Immature natural killer cell (primary cell): ENCODE data around the gene PIK3C2G. TPM values are rescaled to one million over a fixed set of nuclear protein-coding genes. Genes with fewer than 3 reads are reported as not detected.

Experiments
- DNase-seq, 3 donors: peaks; one replicate each; pipeline ENCODE4 v3.0.0; 2022; ENCODE audit warnings: mixed read lengths in 1 of 3
- H3K27ac Mint-ChIP-seq, 6 donors: one replicate each; pipeline ENCODE4 v1.8.0; 2020; ENCODE audit warnings: mixed read lengths in 6 of 6, mild to moderate bottlenecking in 5 of 6, inconsistent platforms in 4 of 6, moderate library complexity in 3 of 6
- H3K27me3 Mint-ChIP-seq, 3 donors: one replicate each; pipeline ENCODE4 v1.8.0; 2020 to 2021; ENCODE audit warnings: low read depth in 3 of 3, mild to moderate bottlenecking in 3 of 3, mixed read lengths in 3 of 3, moderate library complexity in 3 of 3, inconsistent platforms in 1 of 3
- H3K36me3 Mint-ChIP-seq, 3 donors: one replicate each; pipeline ENCODE4 v1.8.0; 2020; ENCODE audit warnings: mixed read lengths in 3 of 3, inconsistent platforms in 2 of 3, mild to moderate bottlenecking in 2 of 3
- H3K4me1 Mint-ChIP-seq, 2 donors: one replicate each; pipeline ENCODE4 v1.8.0; 2020; ENCODE audit warnings: inconsistent platforms in 2 of 2, mild to moderate bottlenecking in 2 of 2, mixed read lengths in 2 of 2, moderate library complexity in 1 of 2
- H3K4me3 Mint-ChIP-seq, 5 donors: one replicate each; pipeline ENCODE4 v1.8.0; 2020; ENCODE audit warnings: mild to moderate bottlenecking in 5 of 5, mixed read lengths in 5 of 5, inconsistent platforms in 3 of 5, moderate library complexity in 3 of 5
- H3K9me3 Mint-ChIP-seq, 6 donors: one replicate each; pipeline ENCODE4 v1.8.0; 2020; ENCODE audit warnings: mild to moderate bottlenecking in 6 of 6, mixed read lengths in 6 of 6, inconsistent platforms in 4 of 6, moderate library complexity in 3 of 6
- polyA plus RNA-seq, 3 donors: library from polyadenylated mRNA; unstranded; fragments of 300-500 nt; fragmentation: Illumina TruSeq; gene quantifications; one replicate each; pipeline ENCODE4 v1.2.3, GENCODE V29; 2021

Gene PIK3C2G
- polyA plus RNA-seq, 3 donors from 2014 or later = not detected

DNA sequence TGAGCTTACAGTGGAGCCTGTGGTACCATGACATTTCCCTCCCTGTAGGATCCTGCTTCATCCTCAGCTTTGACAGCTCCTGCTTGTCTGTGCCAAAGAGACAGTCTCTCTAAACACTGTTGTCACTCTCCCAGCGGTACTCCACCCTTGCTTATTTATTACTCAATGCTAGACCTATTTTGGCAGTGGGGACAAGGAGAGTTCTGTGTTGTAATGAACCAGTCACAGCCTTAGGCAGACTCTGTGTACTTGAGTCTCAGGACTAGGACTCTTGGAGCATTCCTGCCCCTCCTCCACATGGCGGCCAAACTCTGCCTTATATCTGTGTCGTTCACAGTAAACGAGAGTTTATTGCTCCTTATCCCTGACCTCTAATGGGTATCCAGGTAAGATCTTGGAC lies 70.9 kb downstream of the PIK3C2G start:
- H3K4me3 Mint-ChIP-seq = no peak overlapping the region
- H3K4me1 Mint-ChIP-seq = no peaks in the 10 kb centered on the region
- H3K9me3 Mint-ChIP-seq = peaks cover 4 to 25% (median 12%) of the 10 kb centered on the region in 6 donors

DNA sequence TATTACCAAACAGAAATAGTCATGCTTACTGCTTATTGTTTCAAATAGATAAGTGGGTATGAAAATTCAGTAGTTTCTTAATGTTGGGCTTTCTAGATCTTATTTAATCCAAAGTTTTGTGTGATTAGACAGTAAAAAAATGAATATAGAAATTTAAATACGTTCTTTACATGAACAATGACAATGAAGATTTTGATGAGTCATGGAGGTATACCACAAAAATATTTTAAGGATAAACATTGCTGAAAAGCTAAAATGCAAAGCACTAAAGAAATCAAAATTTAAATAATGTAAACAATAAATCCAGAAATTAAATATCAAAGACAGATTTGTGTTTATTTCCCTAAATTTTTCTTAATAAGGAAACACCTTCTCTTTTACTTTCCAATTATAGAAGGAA lies 78.3 kb downstream of the PIK3C2G start:
- peaks cover 5 to 52% (median 14%) of the 10 kb centered on the region in 6 donors for H3K9me3 Mint-ChIP-seq
- no peaks in the 10 kb centered on the region for H3K4me1 Mint-ChIP-seq
- no peak overlapping the region for H3K4me3 Mint-ChIP-seq

More for the DNA sequence above, 70.9 kb downstream of the PIK3C2G start:
- Mint-ChIP-seq H3K27ac (no peak overlapping the region), H3K36me3 (no peaks in the 10 kb centered on the region), H3K27me3 (no peaks in the 10 kb centered on the region)
- no peak for DNase-seq

DNA sequence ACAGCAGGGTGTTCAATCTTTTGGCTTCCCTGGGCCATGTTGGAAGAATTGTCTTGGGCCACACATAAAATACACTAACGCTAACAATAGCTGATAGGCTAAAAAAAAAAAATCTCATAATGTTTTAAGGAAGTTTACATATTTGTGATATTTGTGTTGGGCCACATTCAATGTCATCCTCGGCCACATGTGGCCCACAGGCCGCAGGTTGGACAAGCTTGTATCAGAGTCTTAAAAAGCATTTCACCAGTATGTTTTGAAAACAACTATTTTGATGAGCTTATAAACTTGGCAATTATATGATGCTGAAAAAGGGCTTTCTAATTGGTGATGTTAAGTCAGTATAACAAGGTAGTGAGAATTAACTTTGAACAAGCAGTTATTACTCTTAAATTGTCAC lies 78.9 kb downstream of the PIK3C2G start:
- DNase-seq = no peak
- H3K4me1 Mint-ChIP-seq = no peaks in the 10 kb centered on the region
- no peaks in the 10 kb centered on the region for H3K27me3 Mint-ChIP-seq
- H3K36me3 Mint-ChIP-seq = no peaks in the 10 kb centered on the region
- H3K4me3 Mint-ChIP-seq = no peak overlapping the region
- no peak overlapping the region for H3K27ac Mint-ChIP-seq
- peaks cover 3 to 47% (median 12%) of the 10 kb centered on the region in 6 donors for H3K9me3 Mint-ChIP-seq

More for the DNA sequence above, 78.3 kb downstream of the PIK3C2G start:
- no peak for DNase-seq
- Mint-ChIP-seq H3K27me3 (no peaks in the 10 kb centered on the region), H3K27ac (no peak overlapping the region), H3K36me3 (no peaks in the 10 kb centered on the region)

DNA sequence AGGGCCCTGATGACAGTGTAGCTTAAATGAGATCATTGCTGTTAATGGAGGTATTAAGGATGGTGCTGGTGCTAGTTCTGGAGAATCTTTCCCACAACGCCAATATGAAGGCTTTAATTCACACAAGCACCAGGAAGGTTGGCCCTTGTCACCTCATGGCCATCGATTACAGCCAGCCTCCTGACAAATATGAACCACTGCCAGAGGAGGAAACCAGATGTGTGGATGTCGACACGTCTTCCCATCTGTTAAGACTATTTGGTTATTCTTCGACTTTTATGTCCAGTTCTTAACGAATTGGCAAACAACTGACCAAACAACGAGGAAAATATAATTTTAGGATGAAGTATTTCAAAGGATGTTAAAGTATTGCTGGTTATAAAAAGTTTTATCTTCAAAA lies 79.5 kb downstream of the PIK3C2G start:
- DNase-seq = no peak
- Mint-ChIP-seq H3K27ac (no peak overlapping the region), H3K36me3 (no peaks in the 10 kb centered on the region), H3K27me3 (no peaks in the 10 kb centered on the region), H3K9me3 (peaks cover 2 to 44% (median 12%) of the 10 kb centered on the region in 6 donors), H3K4me1 (no peaks in the 10 kb centered on the region), H3K4me3 (no peak overlapping the region)

DNA sequence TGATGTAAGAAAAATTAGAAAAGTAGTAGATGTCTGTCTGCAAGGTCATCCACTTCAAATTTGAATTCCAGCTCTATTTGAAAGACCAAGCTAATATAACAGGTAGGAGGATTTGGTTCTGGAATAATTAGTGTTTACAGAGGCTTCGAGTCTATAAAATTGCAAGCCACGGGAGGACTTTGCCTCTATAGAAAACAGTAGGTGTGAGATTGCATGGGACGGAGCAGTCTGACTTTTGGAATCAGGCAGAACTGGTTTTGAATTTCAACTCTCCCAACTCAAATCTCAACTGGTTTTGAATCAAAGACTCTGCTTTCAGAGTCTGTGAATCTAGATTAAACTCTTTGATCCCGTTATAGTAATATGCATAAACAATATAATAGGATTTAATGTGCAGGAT lies 82.4 kb downstream of the PIK3C2G start:
- Mint-ChIP-seq H3K4me3 (no peak overlapping the region), H3K9me3 (peaks cover 1 to 34% (median 9%) of the 10 kb centered on the region in 6 donors)

DNA sequence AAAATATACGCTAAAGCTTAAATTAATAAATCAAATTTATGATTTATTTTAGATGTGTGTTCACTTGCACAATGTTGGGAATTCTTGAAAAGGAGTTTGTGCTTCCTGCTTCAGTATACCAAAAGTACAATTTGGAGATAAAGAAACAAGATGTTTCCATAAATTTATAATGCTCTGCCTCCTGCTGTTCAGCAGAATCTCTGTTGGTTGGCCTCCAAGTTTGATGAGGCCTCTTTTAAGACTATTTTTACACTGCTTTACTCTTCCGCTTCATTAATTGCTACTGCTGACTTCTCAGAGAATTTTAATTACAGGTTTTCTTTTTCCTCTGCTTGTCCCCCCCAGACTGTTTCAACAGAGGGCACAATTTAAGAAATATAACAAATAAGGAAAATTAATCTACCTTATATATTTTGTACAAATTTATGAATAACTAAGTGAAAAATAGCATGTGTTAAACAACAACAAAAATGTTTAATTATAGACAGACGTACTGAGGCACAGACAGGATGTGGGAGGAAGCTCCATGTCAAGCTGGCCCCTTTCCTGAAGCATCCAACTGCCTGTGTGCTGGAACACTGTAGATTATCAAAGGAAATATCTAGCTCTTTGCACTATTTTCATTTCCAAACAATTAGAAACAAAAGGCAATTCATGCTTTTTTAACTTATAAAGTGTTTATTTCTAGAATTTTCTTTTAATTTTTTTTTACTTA lies 83.9 kb downstream of the PIK3C2G start:
- no peaks in the 10 kb centered on the region for H3K27me3 Mint-ChIP-seq
- no peak overlapping the region for H3K4me3 Mint-ChIP-seq
- H3K36me3 Mint-ChIP-seq = no peaks in the 10 kb centered on the region
- H3K27ac Mint-ChIP-seq = no peak overlapping the region
- no peaks in the 10 kb centered on the region for H3K4me1 Mint-ChIP-seq
- DNase-seq = no peak
- peaks cover 1 to 36% (median 9%) of the 10 kb centered on the region in 6 donors for H3K9me3 Mint-ChIP-seq

More for the DNA sequence above, 82.4 kb downstream of the PIK3C2G start:
- Mint-ChIP-seq H3K27me3 (no peaks in the 10 kb centered on the region), H3K4me1 (no peaks in the 10 kb centered on the region), H3K27ac (no peak overlapping the region), H3K36me3 (no peaks in the 10 kb centered on the region)
- DNase-seq = no peak

DNA sequence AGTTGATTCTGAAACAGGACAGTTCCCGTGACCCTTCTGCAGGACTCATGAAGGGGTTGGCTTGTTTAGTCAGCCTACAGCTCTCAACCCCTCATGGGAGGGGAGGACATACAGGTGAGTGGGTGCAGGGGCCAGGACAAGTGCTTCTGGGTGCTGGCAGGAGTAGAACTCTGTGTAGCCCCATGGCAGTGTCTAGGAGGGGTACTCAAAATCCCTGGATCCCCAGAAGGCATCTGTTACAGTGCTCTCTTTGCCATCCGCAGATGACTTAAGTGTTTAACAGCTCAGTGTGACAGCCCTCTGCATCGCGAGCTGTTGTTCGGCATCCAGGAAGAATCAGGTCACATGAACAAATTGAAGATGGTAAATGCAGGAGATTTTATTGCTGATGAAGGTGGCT lies 91.0 kb downstream of the PIK3C2G start:
- no peak for DNase-seq
- no peak overlapping the region for H3K4me3 Mint-ChIP-seq

DNA sequence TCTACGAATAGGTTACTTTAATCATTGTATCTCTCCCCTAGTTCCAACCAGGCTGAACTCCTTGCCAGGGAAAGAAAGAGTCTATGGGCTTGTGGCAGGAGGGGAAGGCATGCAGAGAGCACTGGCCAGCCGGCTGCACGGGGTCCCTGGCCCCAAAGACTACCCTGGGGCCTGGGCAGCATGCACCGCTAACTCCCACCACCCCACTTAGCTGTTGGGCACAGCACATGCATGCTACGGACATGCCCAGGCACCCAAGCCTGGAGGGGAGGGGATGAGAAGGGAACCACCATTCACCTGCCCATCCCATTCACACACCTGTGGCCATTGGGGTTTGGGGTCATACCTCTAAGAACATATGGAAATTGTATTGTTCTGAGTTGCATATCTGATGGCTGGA lies 94.1 kb downstream of the PIK3C2G start:
- DNase-seq = no peak
- no peak overlapping the region for H3K4me3 Mint-ChIP-seq
- H3K36me3 Mint-ChIP-seq = no peaks in the 10 kb centered on the region
- H3K9me3 Mint-ChIP-seq = peaks cover 8 to 38% (median 14%) of the 10 kb centered on the region in 6 donors
- no peak overlapping the region for H3K27ac Mint-ChIP-seq
- H3K4me1 Mint-ChIP-seq = no peaks in the 10 kb centered on the region
- H3K27me3 Mint-ChIP-seq = no peaks in the 10 kb centered on the region

More for the DNA sequence above, 91.0 kb downstream of the PIK3C2G start:
- Mint-ChIP-seq H3K27ac (no peak overlapping the region), H3K4me1 (no peaks in the 10 kb centered on the region), H3K27me3 (no peaks in the 10 kb centered on the region), H3K36me3 (no peaks in the 10 kb centered on the region), H3K9me3 (peaks cover 2 to 27% (median 9%) of the 10 kb centered on the region in 6 donors)

DNA sequence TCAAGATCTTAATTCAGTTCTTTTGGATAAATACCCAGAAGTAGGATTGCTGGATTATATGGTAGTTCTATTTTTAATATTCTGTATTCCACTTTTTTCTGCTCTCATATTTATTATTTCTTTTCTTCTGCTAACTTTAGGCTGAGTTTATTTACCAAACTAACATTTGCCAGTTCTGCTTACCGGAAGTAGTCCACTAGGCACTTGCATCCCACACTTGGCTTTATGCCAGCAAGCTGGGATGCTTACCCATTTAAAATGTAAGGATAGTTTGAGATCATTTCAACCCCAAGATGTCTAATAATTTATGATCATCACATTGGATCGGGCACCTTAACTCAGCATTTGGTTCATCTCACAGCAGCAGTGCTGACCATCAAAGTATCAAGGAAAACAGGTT lies 96.8 kb downstream of the PIK3C2G start:
- H3K27me3 Mint-ChIP-seq = peaks cover 0 to 5% (median 2%) of the 10 kb centered on the region in 3 donors
- H3K36me3 Mint-ChIP-seq = no peaks in the 10 kb centered on the region
- H3K4me3 Mint-ChIP-seq = no peak overlapping the region
- peaks cover 5 to 38% (median 16%) of the 10 kb centered on the region in 6 donors for H3K9me3 Mint-ChIP-seq
- no peak overlapping the region for H3K27ac Mint-ChIP-seq
- no peaks in the 10 kb centered on the region for H3K4me1 Mint-ChIP-seq
- DNase-seq = no peak

DNA sequence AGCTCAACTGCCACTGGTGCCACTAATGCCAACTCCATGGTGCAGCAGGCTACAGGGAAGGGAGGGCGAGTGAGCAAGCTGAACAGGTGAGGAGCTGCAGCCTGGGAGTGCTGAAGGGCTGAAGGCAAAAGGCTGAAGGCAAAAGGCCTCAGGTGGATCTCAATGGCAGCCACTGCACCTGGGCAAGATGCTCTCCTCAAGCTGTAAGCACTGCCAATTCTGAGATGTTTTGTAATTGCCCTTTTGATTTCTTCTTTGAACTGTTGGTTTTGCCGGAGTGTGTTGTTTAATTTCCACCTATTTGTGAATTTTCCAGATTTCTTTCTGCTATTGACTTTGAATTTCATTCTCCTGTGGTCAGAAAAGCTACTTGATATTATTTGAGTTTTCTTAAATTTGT lies 97.6 kb downstream of the PIK3C2G start:
- DNase-seq = no peak
- Mint-ChIP-seq H3K27ac (no peak overlapping the region), H3K9me3 (peaks cover 12 to 41% (median 21%) of the 10 kb centered on the region in 6 donors), H3K36me3 (peaks cover 0 to 7% (median 0%) of the 10 kb centered on the region in 3 donors), H3K4me3 (no peak overlapping the region), H3K27me3 (peaks cover 0 to 5% (median 2%) of the 10 kb centered on the region in 3 donors), H3K4me1 (no peaks in the 10 kb centered on the region)

DNA sequence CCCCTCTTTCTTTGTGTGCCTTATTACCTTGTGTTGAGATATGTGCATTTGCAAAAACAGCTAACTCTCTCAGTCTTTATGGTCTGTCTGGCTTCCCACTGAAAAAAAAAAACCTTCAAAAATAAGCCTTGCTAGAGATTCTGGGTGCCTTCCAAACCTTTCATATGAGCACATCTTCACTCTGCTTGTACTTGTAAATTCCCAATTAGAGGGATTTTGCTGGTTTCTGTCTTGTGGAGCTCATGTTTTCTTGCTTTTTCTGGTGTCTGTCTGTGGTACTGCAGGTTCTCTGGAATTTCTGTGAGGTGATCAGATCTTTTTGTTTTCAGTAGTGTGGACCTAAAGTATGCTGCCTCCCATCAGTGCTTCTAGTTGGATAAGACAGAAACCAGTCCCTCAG lies 100.1 kb downstream of the PIK3C2G start:
- Mint-ChIP-seq H3K9me3 (peaks cover 23 to 45% (median 28%) of the 10 kb centered on the region in 6 donors), H3K27ac (no peak overlapping the region), H3K4me3 (no peak overlapping the region), H3K36me3 (peaks cover 0 to 7% (median 0%) of the 10 kb centered on the region in 3 donors), H3K27me3 (peaks cover 0 to 6% (median 5%) of the 10 kb centered on the region in 3 donors), H3K4me1 (no peaks in the 10 kb centered on the region)
- no peak for DNase-seq

DNA sequence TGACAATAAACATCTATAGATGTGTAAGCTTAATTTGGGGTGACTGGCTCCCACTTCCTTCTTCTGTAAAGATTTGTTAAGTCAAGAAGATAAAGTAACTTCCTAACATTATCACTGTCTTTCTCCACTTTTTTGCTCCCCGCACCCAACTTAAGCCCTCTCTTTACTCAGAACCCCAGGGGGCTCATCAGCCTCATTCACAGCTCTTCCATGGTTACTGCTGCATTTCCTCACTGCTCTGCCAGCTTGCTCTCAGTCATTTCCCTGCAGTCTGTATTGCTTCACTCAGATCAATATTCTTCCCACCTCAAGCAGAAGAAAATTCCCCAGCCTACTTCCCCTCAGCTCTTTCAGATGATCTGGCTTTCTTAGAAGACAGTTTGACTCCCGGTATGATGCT lies 102.0 kb downstream of the PIK3C2G start:
- DNase-seq = no peak
- Mint-ChIP-seq H3K27me3 (peaks cover 0 to 6% (median 5%) of the 10 kb centered on the region in 3 donors), H3K4me1 (no peaks in the 10 kb centered on the region), H3K4me3 (no peak overlapping the region), H3K36me3 (peaks cover 0 to 7% (median 0%) of the 10 kb centered on the region in 3 donors), H3K9me3 (peaks cover 20 to 45% (median 24%) of the 10 kb centered on the region in 6 donors), H3K27ac (no peak overlapping the region)

DNA sequence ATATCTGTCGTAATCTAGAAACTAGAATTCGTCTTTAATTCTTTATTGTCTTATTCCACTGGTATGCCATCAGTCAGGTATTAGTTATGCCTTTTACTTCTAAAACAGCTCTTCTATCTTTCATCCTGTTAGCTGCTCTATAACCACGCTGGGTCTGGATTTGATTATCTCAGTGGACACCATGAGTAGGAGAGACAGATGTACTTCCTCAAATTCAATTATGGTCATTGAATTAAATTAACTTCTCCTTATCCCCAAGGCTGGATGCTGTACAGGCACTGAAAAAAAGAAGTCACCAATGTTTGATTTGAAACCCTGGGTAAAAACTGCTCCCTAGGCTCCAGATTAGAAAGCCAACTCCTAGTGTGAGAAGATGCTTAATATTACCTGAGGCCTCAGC lies 107.3 kb downstream of the PIK3C2G start:
- no peak overlapping the region for H3K4me3 Mint-ChIP-seq
- DNase-seq = no peak
- H3K36me3 Mint-ChIP-seq = peaks cover 0 to 6% (median 0%) of the 10 kb centered on the region in 3 donors
- H3K4me1 Mint-ChIP-seq = no peaks in the 10 kb centered on the region
- peaks cover 0 to 5% (median 0%) of the 10 kb centered on the region in 3 donors for H3K27me3 Mint-ChIP-seq
- no peak overlapping the region for H3K27ac Mint-ChIP-seq
- peaks cover 22 to 37% (median 28%) of the 10 kb centered on the region in 6 donors for H3K9me3 Mint-ChIP-seq

DNA sequence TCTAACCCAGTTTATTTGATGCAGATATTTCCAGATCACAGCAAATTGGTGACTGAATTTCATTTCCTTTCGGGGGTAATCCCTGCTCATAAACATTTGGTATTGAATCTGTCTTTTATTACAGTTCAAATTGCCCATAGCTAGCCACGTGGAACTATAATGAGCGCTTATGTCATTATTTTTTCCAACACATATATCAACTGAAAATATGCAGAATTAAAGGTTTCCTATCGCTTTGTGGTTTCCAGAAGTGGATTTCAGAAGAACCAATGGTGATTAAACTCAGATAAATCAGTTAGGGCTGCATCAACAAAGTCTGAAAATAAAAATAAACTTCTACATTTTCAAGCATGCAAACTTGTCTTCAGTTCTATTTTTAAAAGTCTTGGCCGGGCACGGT lies 111.9 kb downstream of the PIK3C2G start:
- H3K27ac Mint-ChIP-seq = no peak overlapping the region
- no peaks in the 10 kb centered on the region for H3K4me1 Mint-ChIP-seq
- H3K36me3 Mint-ChIP-seq = peaks cover 3 to 4% (median 3%) of the 10 kb centered on the region in 3 donors
- H3K9me3 Mint-ChIP-seq = peaks cover 19 to 40% (median 28%) of the 10 kb centered on the region in 6 donors
- peaks cover 0 to 1% (median 0%) of the 10 kb centered on the region in 3 donors for H3K27me3 Mint-ChIP-seq
- H3K4me3 Mint-ChIP-seq = no peak overlapping the region
- no peak for DNase-seq
